HG03064 (cell line): ENCODE data around the gene SEPTIN8.

Experiments used
- ATAC-seq: cut with Tn5 transposase; IDR thresholded peaks from one replicate; pipeline ENCODE4 v1.9.1; 2021; ENCODE audit warnings: low read depth; ENCODE audit not compliant: unreplicated experiment

The SEPTIN8 gene, protein sequence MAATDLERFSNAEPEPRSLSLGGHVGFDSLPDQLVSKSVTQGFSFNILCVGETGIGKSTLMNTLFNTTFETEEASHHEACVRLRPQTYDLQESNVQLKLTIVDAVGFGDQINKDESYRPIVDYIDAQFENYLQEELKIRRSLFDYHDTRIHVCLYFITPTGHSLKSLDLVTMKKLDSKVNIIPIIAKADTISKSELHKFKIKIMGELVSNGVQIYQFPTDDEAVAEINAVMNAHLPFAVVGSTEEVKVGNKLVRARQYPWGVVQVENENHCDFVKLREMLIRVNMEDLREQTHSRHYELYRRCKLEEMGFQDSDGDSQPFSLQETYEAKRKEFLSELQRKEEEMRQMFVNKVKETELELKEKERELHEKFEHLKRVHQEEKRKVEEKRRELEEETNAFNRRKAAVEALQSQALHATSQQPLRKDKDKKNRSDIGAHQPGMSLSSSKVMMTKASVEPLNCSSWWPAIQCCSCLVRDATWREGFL

DNA sequence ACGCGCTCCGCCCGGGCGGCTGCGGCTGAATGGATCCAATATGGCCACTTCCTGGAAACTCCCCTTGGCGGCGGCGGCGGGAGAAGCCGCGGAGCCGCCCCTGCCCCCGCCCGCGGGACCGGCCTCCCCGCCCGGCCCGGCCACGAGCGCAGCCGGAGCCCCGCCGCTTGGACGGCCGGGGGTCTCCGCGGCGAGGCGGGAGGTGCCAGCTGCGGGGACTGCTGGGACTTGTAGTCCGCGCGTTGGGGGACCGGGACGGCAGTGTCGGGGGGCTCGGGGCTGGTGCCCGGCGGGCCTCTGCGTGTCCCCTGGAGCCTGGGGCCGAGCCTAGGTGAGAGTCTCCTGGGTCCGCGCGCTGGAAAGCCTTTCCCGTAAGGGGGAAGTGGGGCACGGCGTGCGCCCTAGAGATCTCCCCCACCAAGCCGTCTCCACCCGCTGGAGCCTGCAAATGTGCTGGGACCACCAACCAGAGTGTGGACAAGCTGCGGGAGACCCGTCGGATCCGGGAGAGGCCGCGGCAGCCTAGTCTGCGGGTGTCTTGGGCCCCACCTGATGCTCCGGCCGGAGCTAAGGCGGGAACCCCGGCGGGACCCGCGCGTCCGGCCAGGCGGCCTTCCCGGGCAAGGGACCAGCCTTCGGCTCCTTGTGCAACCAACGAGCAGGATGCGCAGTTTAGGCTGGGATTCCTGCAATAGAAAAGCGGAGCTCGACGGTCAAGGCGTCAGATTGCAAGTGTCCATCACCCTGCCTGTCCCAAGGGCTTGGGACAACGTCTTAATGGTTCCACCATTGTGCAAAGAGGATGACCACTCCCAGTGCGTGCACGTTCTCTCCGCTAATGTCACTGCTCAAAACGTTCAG is at the start of gene SEPTIN8:
Gene SEPTIN8 (minus strand): TSS at position 31 of the 861 bp plus-strand sequence. CDS start 102 bp downstream, outside the sequence.
- ATAC-seq = peak; percentile 58

DNA sequence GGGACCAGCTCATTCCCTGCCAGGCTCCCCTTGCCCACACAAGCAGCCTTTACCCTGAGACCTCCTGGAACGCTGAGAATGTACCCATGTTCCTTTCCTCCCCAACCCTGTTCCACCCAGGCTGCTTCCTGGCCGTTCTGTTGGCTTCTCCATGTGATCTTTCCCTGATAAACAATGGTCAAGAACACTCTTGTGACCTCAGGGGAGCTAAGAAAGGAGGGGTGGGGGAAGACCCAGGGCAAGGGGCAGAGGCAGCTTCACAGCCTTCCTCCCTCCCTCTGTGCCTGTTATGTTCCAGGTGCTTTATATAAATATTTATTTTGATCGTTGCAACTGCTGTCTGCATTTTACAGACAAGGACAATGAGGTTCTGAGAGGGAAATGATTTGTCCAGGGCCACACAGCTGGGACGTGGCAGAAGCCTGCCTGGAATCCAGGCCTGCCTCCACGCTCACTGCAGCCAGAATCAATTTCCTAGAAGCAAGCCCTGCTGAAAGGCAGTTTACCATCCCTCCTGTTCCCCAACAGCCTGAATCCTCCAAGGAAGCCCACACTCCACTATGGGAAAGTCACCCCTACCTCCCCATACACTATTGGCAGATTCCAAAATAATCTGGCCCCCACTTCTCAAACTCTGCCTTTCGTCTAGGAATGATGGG is 49.5 kb upstream of the SEPTIN8 start:
- ATAC-seq = no peak

DNA sequence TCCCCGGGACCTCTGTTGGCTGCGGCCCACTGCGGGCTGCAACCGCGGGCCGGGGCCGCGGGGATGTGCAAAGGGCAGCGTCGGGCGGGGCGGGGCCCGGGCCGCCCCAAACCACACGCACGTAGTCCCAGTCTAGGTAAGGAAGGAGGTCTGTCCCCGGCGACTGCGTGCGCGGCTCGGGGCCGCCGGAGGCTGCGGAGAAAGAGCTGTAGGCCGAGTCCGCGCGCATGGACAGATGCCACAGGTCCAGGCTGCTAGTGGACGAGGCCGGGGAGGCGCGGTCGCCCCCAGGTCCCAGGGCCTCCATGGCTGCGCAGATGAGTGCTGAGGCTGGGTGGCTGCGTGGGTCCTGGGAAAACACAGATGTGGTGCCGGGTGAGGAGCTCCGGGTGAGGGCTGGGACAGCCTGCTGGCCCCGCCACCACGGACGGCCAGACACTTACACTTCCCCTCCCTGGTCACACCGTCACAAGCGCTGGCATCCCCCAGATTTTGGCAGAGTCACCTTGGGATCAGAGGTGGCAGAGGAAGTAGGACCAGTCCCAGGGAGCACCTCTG is 48.9 kb upstream of the SEPTIN8 start:
- ATAC-seq = no peak

DNA sequence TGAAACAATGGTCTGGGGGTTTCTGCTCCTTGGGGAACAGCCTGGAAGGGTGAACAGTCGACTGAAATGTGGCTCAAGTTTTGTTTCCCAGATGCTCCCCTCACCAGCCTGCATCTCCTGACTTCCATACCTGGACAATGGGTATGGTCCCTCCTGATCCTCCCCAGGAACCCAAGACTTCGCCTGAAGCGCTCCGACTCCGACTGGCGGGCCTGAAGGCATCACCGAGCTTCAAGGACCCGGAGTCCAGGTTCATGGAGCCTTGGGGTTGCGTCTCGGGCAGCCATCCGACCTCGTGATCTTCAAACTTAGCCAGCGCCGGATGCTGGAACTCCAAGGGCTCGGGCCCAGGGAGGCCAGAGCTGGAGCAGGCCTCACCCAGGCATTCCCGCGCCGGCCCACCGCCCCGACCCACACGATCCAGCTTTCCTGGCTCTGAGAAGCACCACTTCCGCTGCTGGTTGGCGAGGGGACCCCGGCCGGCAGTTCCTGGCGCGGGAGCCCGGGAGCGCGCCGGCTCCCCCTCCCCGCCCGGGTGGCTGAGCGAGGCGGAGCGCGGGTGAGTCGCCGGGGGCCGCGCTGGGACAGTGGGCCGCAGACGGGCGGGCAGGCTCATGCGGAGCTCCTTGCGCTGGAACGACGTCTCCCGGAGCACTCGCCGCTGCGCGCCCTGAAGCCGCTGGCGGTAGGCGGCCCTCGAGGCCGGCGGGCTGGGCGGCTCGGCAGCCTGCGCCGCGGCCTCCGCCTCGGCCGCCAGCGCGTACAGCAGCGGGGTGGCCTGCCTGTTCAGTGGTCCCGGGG is 48.2 kb upstream of the SEPTIN8 start:
- ATAC-seq = no peak

DNA sequence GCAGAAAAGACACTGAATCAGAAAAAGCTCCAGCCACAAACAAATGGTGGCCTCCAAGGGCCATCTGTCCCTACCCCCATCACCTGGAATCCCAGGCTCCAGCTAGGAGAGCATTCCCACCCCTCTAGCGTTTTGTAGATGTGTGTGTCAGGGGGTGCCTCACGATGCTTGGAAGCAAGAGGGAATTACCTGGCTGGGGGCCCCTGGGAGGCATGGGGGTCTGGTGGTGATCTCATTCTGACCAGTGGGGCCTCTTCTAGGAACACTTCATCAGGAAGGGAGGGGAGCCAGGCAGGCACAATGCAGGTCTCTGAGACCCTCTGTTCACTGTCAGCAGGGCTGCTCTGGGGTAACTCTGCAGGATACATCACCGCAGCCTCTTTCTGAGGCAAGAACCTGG is 47.4 kb upstream of the SEPTIN8 start:
- ATAC-seq = no peak

DNA sequence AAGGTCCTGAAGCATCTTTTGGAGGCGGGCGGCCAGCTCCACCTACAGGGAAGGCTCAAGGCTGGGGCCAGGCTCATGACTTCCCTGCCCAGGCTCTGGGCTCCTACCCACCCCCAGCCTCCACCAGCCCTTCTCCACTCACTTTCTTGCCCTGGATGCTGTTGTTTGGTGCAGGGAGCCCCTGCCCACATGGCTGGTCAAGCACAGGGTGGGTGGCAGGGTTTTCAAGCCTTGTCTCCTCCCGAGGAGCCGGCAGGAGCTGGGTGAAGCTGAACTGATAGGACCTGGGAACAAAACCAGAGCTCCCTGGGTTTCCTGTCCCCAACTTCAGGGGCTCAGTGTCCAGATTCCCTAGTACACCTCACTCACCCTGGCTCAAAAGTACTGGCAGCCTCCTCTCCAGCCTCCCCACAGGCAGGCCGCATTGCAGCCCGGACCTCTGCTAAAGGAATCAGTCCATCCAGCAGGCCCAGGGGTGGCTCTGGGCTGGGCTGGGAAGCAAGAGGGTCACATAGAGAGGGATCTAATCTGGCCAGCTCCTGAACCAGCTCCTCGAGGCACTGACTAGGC is 46.5 kb upstream of the SEPTIN8 start:
- ATAC-seq = no peak

DNA sequence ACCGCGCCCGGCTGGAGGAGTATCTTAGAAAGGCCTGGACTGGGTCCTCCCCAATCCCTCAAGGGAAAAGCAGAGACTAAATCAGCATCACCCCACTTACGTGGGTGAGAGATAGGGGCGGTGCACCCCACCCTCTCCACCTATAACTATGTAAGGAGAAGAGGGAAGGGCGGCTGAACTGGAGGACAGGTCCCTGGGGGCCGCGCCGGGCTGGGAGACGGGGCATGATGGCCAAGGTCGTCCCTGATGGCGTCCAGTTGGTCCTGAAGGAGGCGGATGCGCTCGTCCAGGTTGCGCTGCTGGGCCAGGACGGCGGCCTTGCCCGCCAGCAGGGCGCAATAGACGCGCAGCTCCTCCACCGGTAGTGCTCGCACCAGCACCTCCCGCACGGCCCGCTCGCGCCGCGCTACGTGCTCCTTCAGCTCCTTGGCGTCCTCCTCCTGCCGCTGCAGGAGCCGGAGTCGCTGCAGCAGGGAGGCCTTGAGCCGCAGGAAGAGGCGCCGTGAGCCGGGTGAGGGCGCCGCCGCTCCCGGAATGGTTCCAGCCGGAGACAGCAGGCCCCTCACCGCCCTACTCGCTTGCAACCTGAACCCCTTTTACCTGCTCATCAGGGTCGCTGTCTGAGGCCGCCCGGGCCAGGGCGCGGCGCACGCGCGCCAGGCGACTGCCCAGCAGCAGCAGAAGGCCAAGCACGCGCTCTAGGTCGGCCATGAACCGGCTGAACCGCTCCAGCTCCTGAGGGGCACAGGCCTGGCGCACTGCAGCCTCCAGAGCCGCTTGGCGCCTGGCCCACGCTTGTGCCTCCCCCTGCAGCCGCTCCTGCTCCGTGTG is 45.8 kb upstream of the SEPTIN8 start:
- no peak for ATAC-seq

DNA sequence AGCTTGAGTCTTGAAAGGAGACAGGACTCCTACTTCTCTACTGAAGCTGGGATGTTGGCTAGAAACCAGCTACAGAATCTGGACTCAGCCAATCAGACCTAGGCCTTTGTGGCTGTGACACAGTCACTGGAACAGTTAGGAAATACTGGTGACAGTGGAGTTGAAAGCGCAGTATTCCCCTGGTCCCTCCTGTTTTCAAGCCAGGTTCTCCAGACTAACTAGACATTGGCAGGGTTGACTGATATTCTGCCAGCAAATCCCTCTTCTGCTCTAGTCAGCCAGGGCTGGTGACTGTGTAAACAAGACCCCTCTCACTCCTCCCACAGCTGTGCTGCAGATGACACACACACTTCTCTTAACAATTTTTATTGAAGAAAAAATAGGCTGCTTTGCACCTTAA is 44.8 kb upstream of the SEPTIN8 start:
- ATAC-seq = no peak

DNA sequence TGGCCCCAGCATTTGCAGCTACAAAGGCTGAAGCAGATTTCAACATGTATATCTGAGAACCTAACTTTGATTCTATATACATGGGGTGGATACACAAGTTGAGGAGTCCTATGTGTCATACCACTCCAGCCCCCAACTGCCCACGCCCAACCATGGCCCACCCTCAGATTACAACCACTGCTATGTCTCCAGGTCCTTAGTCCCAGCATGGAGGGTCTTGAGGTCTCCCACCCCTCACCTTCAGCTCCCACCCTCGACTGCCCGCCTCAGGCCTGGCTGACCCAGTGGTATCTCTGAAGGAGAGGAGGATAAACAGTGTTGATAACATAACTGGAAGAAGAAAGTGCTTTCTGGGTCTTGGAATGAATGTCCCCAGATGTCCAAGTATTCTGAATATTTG is 44.3 kb upstream of the SEPTIN8 start:
- ATAC-seq = no peak

DNA sequence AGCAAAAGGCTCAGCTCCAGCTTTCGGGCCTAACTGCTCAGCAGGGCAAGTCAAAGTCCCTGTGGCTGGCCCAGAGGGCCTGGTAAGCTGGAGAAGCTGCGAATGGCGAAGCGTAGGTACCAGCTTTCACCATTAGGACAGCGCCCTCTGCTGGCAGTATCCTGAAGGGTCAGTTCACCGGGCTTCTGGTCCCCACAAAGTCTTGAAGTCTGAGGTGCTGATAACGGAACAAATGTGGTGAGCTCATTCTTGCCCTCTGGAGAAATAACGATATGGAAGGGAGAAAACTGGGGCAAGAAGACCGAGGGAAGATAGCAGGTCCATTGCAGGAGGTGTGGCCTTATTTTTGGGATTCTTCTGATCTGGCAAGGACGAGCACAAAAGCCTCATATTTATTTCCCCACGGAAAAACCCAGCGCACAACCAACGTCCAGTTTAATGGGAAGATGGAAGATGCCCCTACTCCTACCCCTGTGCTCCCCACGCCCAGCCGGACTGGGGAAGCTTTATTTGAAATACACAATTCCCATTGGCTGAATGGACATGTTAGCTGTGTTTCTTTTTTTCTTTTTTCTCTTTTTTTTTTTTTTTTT is 43.2 kb upstream of the SEPTIN8 start:
- ATAC-seq = peak; percentile 75

DNA sequence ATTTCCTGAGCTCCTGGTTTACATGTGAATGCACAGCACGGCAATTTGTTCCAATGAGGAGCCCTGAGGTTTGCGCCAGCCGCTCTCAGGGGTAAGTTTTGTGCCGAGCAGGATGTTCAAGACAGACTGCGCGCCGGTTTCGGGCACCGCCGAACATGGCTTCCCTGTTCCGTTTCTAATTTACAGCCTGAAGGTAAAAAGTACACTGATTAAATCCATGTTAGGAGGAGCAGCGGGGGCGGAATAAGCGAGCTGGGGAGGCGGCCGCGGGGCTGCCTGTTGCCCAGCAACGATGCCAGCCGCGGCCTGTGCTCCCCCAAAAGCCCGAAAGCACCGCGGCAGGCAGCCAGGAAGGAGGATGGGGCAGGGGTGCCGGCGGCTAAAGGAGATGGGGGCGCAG is 42.4 kb upstream of the SEPTIN8 start:
- no peak for ATAC-seq

DNA sequence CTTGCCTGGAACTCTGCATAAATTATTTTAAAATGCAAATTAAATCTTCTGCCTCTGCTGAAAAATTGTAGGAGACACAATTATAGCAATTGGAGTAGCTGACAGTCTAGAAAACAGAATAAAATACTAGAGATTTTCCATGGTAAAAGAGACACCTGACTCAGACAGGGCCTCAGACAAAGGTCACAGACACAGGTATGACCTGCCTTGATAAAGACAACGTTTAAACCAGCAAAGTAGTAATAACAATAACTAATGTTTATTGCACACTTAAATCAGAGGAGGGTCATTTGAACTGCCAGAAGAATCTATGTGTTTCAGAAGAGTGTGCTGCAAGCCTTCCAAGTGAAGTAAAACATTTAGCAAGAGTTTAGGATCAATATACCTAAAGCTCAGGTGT is 40.0 kb upstream of the SEPTIN8 start:
- no peak for ATAC-seq

DNA sequence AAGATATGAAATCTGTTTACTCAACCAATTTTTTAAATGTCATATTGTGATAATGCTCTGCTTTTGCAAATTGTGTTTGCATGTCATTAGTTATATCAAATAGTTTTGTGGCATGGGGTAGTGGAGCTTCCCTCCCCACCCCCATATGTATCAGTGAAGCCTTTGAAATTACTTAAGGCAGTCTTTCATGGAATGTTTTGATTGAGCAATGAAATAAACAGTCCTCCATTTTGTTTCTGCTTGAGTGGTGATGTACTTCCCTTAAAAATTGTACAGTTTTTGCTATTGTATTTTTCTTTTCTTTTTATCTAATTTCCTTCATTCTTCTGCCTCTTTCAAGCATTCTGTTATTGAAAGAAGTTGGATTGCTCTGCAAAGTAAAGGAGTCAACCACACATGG is 39.5 kb upstream of the SEPTIN8 start:
- no peak for ATAC-seq

DNA sequence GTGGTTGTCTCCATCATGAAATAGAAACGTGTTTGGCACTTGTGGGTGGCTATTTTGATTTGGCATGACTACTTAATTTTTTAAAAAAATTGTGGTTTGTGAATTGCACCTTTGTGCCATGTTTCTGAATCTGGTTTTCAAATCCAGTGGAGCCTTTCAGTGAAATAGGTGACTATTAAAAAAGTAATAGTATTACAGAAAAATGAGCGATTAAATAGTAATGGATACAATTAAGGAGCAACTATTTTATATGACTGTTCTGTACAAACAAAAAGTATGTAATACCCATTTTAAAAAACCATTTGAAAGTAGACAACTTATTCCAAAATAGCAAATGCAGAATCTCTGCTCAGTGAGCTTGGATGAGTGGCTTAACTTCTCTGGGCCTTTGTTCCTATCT is 39.0 kb upstream of the SEPTIN8 start:
- ATAC-seq = no peak

DNA sequence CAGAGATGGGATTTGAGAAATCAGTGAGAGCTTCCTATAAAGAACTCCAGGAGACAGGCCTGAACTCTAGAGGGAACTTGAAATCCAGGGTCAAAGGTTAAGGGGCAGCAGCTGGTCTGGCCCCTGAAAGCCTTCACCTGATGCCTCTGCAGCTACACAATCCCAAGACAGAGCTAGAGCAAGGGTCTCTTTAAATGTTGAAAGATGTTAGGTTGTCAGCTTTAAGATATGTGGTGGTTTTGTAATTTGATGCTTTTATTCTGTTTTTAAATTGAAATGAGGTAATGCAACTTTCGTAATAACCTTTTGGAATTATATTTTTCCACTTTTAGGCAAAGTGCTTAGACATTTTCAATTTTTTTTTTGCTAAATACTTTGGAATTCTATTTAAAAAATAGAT is 38.4 kb upstream of the SEPTIN8 start:
- no peak for ATAC-seq

DNA sequence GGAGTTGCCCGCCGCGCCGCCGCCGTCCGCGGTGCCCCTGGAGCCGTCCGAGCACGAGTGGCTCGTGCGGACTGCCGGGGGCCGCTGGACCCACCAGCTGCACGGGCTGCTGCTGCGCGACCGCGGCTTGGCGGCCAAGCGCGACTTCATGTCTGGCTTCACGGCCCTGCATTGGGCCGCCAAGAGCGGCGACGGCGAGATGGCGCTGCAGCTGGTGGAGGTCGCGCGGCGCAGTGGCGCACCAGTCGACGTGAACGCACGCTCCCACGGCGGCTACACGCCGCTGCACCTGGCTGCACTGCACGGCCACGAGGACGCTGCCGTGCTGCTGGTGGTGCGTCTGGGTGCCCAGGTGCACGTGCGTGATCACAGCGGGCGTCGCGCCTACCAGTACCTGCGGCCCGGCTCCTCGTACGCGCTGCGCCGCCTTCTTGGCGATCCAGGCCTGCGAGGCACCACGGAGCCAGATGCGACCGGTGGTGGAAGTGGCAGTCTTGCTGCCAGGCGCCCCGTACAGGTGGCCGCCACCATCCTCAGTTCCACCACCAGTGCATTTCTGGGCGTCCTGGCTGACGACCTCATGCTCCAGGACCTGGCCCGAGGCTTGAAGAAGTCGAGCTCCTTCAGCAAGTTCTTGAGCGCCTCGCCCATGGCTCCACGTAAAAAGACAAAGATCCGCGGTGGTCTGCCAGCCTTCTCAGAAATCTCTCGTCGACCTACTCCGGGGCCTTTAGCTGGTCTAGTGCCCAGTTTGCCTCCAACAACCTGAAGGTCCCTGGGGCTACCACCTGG is 37.7 kb upstream of the SEPTIN8 start:
- no peak for ATAC-seq

DNA sequence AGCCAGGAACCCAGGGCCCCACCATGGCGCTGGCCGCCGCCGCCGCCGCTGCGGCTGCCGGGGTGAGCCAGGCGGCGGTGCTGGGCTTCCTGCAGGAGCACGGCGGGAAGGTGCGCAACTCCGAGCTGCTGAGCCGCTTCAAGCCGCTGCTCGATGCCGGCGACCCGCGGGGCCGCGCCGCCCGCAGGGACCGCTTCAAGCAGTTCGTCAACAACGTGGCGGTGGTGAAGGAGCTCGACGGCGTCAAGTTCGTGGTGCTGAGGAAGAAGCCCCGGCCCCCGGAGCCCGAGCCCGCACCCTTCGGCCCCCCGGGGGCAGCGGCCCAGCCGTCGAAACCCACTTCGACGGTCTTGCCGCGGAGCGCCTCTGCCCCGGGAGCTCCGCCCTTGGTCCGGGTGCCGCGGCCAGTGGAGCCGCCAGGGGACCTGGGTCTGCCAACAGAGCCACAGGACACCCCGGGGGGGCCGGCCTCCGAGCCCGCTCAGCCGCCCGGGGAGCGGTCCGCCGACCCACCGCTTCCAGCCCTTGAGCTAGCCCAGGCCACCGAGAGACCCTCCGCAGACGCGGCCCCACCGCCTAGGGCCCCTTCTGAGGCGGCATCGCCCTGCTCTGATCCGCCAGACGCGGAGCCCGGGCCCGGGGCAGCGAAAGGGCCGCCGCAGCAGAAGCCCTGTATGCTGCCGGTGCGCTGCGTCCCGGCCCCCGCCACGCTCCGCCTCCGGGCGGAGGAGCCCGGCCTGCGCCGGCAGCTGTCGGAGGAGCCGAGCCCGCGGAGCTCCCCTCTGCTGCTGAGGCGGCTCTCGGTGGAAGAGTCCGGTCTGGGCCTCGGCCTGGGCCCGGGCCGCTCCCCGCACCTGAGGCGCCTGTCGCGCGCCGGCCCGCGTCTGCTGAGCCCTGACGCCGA is 36.8 kb upstream of the SEPTIN8 start:
- ATAC-seq = no peak
